Spleen (tissue), 7 donors: ENCODE results near the gene DAPL1.

Experiments
- POLR2A ChIP-seq, 3 donors: fragments of 450-650 bp; IDR thresholded peaks; one replicate each; pipeline ENCODE4 v1.5.1; 2017; ENCODE audit warnings: antibody characterized with exemption in 3 of 3, mild to moderate bottlenecking in 1 of 3
- POLR2AphosphoS5 ChIP-seq, 3 donors: sonication (generic); formaldehyde crosslinking; IDR thresholded peaks; one replicate each; pipeline ENCODE4 v1.5.1; 2017; ENCODE audit warnings: antibody characterized with exemption in 3 of 3
- TF ChIP-seq, protein P1 (sequence below), 11 experiments: fragments of 200-600 bp in 7 of 11; fragments of 450-650 bp in 4 of 11; sonication (generic) in 4 of 11; IDR thresholded peaks in 8 of 11; conservative IDR thresholded peaks in 3 of 11; 1 replicate in 7 of 11; 2 replicates in 4 of 11; pipeline versions ENCODE4 v1.4.0 to v1.8.0; 2016 to 2021; ENCODE audit warnings: antibody characterized with exemption in 11 of 11, inconsistent platforms in 4 of 11, mild to moderate bottlenecking in 1 of 11
- donor health status: DM: no; HTN: no; CAD: no; lungs with moderate emphysema.
- donor health status: DM: no; HTN: no; CAD: no.
- donor health status: DM: no; HTN: no; CAD: no.

DNA sequence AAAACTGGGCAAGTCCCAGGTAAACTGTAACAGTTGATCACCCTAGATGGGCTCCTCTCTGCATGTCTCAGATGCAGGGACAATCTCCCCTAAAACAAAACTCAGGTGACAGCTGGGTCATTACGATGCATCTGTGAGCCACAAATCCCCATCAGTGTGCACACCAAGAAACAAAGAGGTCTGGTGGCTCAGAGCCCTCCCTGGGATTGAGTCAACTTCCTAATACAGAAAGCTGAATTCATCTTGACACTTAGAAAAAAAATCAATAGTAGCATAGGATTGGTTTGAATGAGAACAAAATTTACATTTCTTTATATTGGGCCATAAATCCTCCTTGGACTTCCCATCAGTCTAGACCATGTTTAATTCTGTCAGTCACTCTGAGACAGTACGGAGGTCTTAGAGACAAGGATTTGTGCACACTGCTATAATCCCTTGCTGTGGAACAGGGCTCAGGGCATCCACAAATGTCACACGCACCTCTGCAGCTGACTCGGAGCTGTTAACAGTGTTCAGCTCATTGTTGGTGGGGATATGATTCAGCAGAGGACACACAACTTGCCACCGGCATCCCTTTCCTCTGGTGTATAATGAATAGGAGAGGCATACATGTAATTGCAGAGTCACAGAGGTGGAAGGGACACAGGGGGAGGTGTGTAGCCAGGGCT is 44.5 kb upstream of the DAPL1 start:
- TF ChIP-seq, protein P1, sequence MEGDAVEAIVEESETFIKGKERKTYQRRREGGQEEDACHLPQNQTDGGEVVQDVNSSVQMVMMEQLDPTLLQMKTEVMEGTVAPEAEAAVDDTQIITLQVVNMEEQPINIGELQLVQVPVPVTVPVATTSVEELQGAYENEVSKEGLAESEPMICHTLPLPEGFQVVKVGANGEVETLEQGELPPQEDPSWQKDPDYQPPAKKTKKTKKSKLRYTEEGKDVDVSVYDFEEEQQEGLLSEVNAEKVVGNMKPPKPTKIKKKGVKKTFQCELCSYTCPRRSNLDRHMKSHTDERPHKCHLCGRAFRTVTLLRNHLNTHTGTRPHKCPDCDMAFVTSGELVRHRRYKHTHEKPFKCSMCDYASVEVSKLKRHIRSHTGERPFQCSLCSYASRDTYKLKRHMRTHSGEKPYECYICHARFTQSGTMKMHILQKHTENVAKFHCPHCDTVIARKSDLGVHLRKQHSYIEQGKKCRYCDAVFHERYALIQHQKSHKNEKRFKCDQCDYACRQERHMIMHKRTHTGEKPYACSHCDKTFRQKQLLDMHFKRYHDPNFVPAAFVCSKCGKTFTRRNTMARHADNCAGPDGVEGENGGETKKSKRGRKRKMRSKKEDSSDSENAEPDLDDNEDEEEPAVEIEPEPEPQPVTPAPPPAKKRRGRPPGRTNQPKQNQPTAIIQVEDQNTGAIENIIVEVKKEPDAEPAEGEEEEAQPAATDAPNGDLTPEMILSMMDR (IDR thresholded peaks at IDR 0.05 in 8 of 11, conservative IDR thresholded peaks at IDR 0.05 in 3 of 11), result no peak
- TF ChIP-seq POLR2AphosphoS5 (IDR thresholded peaks at IDR 0.05) (no peak), POLR2A (IDR thresholded peaks at IDR 0.05) (no peak)
